SK-N-SH treated with all-trans-retinoic acid at 6 μM for 48 hours (cell line): ENCODE results near the gene TAS1R1.

Experiments used
- ARNTL ChIP-seq: fragments of 450-650 bp; formaldehyde crosslinking; IDR thresholded peaks from 2 replicates; pipeline ENCODE4 v1.5.0; 2020; ENCODE audit warnings: low read depth, mild to moderate bottlenecking, moderate library complexity, borderline replicate concordance
- CREB5 ChIP-seq: fragments of 250-450 bp; sonication (Bioruptor Pico); IDR thresholded peaks from 2 replicates; pipeline ENCODE4 v1.5.1; 2020; ENCODE audit warnings: low read depth, mild to moderate bottlenecking, moderate library complexity
- ESRRG ChIP-seq: fragments of 250-450 bp; sonication (Bioruptor Pico); IDR thresholded peaks from 2 replicates; pipeline ENCODE4 v1.6.1; 2021; ENCODE audit warnings: mild to moderate bottlenecking
- GLIS3 ChIP-seq: fragments of 250-450 bp; sonication (Bioruptor Pico); IDR thresholded peaks from 2 replicates; pipeline ENCODE4 v1.5.0; 2020; ENCODE audit warnings: mild to moderate bottlenecking, moderate library complexity
- ISL1 ChIP-seq: fragments of 250-450 bp; sonication (Bioruptor Pico); IDR thresholded peaks from 2 replicates; pipeline ENCODE4 v2.1.2; 2022; ENCODE audit warnings: mild to moderate bottlenecking, moderate library complexity
- OSR1 ChIP-seq: fragments of 250-450 bp; sonication (Bioruptor Pico); IDR thresholded peaks from 2 replicates; pipeline ENCODE4 v1.8.0; 2022; ENCODE audit warnings: moderate library complexity, mild to moderate bottlenecking, inconsistent platforms
- RARB ChIP-seq: fragments of 250-450 bp; sonication (Bioruptor Pico); IDR thresholded peaks from 2 replicates; pipeline ENCODE4 v1.8.0; 2021; ENCODE audit warnings: mild to moderate bottlenecking, moderate library complexity
- SNAI2 ChIP-seq: fragments of 250-450 bp; sonication (Bioruptor Pico); IDR thresholded peaks from 2 replicates; pipeline ENCODE4 v1.5.0; 2020; ENCODE audit warnings: mild to moderate bottlenecking, moderate library complexity
- TCF4 ChIP-seq: fragments of 250-450 bp; sonication (Bioruptor Pico); IDR thresholded peaks from 2 replicates; pipeline ENCODE4 v1.8.0; 2021; ENCODE audit warnings: mild to moderate bottlenecking, moderate library complexity, borderline replicate concordance
- TOX ChIP-seq: fragments of 250-450 bp; sonication (Bioruptor Pico); IDR thresholded peaks from 2 replicates; pipeline ENCODE4 v1.8.0; 2021; ENCODE audit warnings: mild to moderate bottlenecking, moderate library complexity, borderline replicate concordance
- ZNF8 ChIP-seq: fragments of 450-650 bp; formaldehyde crosslinking; IDR thresholded peaks from 2 replicates; pipeline ENCODE4 v1.5.0; 2020; ENCODE audit warnings: mild to moderate bottlenecking, moderate library complexity
- TF ChIP-seq, protein P1 (sequence below): fragments of 250-450 bp; sonication (Bioruptor Pico); IDR thresholded peaks from 2 replicates; pipeline ENCODE4 v1.8.0; 2020; ENCODE audit warnings: mild to moderate bottlenecking, moderate library complexity, borderline replicate concordance
- TF ChIP-seq, protein P2 (sequence below): fragments of 250-450 bp; sonication (Bioruptor Pico); IDR thresholded peaks from 2 replicates; pipeline ENCODE4 v1.8.0; 2021; ENCODE audit warnings: low read depth, mild to moderate bottlenecking, moderate library complexity, borderline replicate concordance

DNA sequence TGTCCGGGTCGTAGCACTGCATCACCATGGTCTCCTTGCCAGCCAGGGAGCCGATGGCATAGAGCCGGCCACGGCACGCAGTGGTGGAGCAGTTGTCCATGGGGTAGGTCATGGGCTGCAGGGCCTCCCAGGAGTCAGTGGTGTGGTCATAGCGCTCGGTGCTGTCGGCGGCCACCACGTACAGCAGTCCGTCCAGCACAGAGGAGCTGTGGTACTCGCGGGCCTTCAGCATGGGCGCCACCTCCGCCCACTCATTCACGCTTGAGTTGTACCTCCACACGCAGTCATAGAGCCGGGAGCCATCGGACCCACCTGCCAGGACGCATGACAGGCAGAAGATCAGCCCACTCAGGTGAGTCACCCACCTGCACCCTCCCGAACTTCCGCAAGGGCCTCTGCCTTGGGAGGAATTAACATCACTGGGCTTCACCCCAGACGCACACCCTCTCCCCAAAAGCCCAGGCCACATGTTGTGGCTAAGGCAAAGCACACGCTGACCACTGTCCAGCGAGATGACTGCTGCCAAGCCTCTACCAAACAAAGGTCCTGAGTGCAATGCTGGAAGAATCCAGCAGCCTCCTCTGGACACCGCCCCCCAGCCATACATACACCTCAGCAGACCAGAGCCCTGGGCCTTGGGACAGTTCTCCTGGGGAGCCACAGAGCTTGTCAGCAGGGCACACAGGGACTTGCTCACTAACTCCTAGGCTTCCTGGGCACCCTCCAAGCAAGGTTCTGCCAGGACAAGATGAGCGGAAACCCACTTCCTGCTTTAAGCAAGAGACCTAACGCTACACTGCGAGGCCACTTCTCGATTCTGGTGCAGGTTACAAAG lies 44.3 kb downstream of the TAS1R1 start:
- no peak for TF ChIP-seq SNAI2 (CRISPR knock-in tag)
- TF ChIP-seq GLIS3 (CRISPR knock-in tag), result no peak
- TF ChIP-seq OSR1 (CRISPR knock-in tag), result no peak
- TF ChIP-seq, protein P1, sequence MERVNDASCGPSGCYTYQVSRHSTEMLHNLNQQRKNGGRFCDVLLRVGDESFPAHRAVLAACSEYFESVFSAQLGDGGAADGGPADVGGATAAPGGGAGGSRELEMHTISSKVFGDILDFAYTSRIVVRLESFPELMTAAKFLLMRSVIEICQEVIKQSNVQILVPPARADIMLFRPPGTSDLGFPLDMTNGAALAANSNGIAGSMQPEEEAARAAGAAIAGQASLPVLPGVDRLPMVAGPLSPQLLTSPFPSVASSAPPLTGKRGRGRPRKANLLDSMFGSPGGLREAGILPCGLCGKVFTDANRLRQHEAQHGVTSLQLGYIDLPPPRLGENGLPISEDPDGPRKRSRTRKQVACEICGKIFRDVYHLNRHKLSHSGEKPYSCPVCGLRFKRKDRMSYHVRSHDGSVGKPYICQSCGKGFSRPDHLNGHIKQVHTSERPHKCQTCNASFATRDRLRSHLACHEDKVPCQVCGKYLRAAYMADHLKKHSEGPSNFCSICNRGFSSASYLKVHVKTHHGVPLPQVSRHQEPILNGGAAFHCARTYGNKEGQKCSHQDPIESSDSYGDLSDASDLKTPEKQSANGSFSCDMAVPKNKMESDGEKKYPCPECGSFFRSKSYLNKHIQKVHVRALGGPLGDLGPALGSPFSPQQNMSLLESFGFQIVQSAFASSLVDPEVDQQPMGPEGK (CRISPR knock-in tag), result no peak
- TF ChIP-seq TOX, result no peak
- TF ChIP-seq ARNTL (CRISPR knock-in tag), result no peak
- no peak for TF ChIP-seq ZNF8
- TF ChIP-seq TCF4, result no peak
- TF ChIP-seq ISL1 (CRISPR knock-in tag), result no peak
- no peak for TF ChIP-seq ESRRG
- TF ChIP-seq RARB (CRISPR knock-in tag), result no peak
- no peak for TF ChIP-seq CREB5 (CRISPR knock-in tag)
- TF ChIP-seq, protein P2, sequence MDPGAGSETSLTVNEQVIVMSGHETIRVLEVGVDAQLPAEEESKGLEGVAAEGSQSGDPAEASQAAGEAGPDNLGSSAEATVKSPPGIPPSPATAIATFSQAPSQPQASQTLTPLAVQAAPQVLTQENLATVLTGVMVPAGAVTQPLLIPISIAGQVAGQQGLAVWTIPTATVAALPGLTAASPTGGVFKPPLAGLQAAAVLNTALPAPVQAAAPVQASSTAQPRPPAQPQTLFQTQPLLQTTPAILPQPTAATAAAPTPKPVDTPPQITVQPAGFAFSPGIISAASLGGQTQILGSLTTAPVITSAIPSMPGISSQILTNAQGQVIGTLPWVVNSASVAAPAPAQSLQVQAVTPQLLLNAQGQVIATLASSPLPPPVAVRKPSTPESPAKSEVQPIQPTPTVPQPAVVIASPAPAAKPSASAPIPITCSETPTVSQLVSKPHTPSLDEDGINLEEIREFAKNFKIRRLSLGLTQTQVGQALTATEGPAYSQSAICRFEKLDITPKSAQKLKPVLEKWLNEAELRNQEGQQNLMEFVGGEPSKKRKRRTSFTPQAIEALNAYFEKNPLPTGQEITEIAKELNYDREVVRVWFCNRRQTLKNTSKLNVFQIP, result no peak
